A673 (cell line): Measurements from ENCODE around the gene SEC22C.

ENCODE experiments used
- CTCF ChIP-seq: fragments of 300-800, 200-600 bp; sonication (generic); conservative IDR thresholded peaks from 2 replicates; pipeline ENCODE4 v1.5.1; 2017; ENCODE audit warnings: low read depth, mild to moderate bottlenecking, antibody characterized with exemption, low read length, moderate library complexity, mixed read lengths
- EZH2 ChIP-seq: fragments of 200-600 bp; sonication (generic); IDR thresholded peaks from 2 replicates; pipeline ENCODE4 v1.6.1; 2017; ENCODE audit warnings: borderline replicate concordance, low read depth, mild to moderate bottlenecking, mixed read lengths, antibody characterized with exemption, low read length; ENCODE audit not compliant: poor library complexity, severe bottlenecking

DNA sequence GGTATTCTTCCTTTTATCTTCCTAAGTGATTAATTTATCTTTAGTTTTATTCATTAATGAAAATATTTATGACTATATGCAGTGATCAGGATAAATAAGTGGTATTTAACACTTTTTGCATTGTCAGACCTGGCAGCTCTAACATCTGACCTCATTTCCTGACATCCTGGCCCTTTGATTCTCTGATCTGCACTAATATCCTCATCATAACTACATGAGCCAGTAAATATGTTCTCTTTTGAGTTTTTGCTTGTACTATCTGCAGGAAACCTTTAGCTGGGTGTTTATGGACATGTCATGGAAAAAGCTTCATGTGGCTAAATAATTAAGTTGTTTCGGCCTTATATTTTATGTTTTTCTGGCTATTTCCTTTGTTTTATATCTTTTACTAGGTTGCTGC is 29.2 kb upstream of the SEC22C start:
- TF ChIP-seq EZH2 (no peak), CTCF (no peak)
